Stimulated activated CD4-positive, alpha-beta T cell treated with anti-CD3 and anti-CD28 coated beads, Interleukin-12 subunit alpha, Interleukin-12 subunit beta, amount 100 ng/mL, for 4 hours (primary cell): ENCODE data around the gene ENTPD6.

Source experiments
- DNase-seq: peaks from one replicate; pipeline ENCODE4 v3.0.0-alpha.2; 2020

ENTPD6 gene

DNA sequence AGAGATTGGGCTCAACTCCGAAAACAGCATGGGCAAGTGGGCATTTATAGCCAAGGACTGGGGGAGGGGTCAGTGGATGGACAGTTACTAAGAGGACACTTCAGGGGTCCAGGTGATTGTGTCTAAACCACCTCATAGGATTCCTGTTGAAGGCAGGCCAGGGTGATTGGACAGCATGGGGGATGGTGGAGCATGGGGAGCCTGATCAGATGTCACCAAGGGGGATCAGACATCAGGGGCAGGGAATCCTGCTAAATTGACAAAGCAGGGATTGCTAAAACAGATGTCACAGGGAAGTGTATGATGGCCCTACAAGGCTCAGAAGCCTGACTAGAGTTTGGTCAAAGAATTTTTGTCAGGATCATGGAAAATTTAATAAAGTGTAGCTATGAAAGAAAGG is 49.9 kb downstream of the ENTPD6 start:
- DNase-seq = no peak

DNA sequence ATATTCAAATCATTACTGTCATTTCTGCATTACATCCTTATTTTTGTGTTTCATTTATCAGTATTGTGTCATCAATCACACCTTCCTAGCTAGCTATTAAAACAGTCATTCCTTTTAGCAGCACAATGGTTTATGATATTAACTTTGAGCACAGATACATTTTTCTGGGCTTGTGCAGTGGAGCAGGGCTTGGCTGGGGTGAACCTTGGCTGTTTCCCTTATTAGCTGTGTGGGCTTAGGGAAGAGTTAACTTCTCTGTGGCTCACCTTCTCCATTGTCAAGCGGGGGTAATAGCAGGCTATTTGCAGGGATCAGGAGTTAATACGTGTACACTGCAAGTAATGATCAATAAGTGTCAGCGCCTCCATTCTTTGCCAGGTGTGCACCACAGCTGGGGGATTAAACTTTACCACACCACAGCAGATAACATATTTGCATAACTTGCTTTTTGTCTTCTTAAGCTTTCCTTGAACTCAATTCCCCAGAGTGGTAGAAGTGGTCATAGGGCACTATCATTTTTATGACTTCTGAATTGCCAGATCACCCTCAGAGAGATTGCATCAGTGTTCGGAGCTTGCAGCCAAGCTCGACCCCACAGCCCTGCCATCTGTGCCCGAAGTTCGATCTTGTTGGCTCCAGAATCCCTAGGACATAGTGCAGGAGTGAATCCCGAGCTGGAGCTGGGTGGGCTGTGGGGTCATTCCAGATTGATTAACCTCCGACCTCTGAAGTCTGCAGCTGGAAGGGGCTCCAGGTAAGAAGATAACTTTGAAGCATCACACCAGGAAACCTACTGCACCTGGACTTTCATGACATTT is 50.9 kb downstream of the ENTPD6 start:
- DNase-seq = no peak

DNA sequence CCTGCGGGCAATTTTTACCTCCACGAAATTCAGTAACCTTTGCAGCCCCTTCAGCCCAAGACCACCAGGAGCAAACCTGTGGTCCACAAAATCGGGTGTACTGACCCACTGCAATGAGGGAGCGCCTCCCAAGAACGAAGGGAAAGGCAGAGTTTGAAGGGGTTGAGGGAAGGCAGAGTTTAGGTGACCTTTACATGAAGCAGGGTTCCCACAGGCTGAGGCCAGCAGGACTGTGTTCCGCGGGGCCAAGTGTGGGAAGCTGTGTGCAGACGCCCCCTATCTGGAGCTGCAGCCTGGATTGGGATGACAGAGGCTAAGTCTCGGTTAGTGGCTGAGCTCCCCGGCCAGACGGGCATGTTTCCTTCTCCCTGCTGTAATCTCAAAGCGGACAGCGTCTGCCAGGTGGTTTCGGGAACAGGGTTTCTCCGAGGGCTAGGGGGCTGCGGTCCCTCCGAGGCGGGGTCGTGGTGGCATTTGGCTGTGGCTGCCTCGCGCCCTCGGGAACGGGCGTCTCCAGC is 51.5 kb downstream of the ENTPD6 start:
- peak; percentile 17 for DNase-seq

DNA sequence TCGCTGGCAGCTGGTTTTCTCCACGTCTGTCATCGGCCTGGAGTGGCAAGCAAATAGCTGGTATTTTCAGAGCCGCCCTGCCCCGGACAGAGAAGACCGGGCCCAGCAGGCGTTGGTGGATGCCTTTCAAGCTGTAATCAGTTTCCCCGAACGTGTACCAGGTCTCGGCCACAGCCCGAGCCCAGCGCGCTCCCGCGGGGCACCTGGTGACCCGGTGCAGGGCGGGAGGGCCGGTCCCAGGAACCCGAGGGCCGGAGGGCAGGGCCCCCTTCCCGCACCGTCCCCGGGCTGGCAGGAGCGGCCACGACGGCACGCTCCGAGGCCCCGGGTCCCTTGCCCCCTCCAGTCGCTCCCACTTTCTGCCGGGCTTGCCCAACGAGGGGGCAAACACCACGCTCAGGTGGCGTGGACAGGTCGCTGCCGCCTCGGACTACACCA is 52.0 kb downstream of the ENTPD6 start:
- no peak for DNase-seq

DNA sequence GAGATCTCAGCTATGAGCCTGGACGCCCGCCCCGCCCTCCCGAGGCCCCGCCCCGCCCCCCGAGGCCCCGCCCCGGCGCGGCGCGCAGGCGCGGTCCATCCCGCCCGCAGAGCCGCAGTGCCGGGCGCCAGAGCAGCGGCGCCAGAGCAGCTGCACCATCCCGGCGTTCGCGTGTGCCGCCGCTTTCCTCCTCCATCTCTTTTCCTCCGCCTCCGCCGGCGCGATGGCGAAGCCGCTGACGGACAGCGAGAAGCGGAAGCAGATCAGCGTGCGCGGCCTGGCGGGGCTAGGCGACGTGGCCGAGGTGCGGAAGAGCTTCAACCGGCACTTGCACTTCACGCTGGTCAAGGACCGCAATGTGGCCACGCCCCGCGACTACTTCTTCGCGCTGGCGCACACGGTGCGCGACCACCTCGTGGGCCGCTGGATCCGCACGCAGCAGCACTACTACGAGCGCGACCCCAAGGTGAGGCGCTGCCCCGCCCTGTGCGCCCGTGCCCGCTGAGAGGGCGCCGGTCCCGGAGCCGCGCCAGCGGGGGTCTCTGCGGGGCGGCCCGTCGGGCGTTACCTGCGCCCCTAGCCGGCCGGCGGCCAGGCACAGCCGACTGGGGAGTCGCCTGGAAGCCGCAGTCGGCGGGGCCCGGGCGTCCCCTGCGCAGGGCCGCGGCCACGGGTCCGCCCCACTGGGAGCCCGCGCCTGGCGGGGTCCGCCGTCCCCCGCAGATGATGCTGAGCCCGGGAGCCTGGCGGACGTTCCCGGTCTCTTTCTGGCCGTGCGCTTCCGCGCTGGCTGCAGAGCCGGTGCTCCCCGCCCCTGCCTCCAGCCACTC is 52.7 kb downstream of the ENTPD6 start, which contains the start of gene PYGB:
PYGB (plus strand) TSS at position 130 of the 830 bp plus-strand sequence; CDS start at position 224, 94 bp downstream.
- DNase-seq = peak; percentile 73

DNA sequence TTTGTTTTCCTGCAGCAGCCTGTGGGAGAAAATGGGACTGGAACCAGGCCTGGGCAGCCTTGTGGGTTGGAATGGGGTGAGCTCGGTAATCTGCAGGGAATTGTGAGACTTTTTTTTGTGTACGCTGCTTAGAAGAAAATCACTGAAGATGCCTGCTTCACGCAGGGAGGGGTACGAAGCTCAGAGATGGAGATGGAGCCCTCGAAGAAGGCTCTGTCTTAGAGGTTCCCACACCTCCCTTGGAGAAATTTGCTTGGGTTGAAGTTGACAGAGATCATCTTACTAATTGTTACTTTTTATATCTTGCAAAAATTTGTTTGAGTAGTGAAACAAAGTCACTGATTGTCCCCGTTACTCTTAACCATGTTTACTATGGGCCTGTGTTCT is 53.3 kb downstream of the ENTPD6 start:
- DNase-seq = no peak

DNA sequence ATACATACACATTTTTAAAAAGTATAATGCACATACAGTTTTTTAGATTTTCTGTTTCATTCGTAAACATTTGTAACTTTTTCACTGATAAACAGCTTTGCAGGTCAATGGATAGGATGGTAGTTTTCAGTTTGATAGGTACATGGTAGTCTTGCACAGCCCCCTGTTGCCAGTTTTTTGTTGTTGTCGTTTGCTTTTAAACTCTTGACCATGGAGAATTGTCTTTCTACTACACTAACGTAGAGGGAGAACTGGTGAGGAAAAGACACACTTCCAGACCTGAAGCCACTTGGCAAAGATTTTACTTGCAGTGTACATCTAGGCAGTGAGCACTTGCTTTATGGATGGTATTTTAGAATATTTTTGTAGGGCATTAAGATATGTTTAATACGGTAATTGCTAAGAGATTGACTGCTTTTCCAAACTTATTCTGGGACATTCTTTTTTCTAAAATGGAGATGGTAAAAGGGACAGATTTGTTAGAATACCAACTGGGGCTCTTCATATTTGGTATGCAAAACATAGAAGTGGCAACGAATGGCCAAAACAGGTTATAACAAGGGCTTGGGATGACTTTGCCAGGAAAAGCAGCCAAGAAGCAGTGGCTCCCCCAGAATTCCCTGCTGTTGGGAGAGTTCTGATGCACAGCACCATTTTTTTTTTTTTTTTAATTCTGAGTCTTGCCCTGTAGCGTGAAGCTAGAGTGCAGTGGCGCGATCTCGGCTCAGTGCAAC is 53.9 kb downstream of the ENTPD6 start:
- DNase-seq = no peak

DNA sequence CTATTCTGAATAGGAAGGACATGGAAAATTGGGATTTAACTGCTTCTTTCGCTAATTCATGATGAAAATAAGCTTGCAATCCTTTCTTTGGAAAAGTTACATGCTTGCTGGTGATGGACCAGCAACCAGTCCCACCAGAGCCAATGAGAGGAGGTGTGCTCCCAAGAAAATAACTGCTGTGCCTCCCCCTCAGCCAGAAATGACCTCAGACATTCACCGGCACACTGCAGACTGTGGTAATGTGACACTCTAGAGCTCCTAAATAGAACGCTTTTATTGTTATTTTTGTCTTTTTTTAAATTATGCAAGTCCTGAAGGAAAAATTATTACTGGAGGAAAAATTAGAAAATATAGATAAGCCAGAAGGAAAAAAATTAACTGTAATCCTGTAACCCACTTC is 55.0 kb downstream of the ENTPD6 start:
- no peak for DNase-seq

DNA sequence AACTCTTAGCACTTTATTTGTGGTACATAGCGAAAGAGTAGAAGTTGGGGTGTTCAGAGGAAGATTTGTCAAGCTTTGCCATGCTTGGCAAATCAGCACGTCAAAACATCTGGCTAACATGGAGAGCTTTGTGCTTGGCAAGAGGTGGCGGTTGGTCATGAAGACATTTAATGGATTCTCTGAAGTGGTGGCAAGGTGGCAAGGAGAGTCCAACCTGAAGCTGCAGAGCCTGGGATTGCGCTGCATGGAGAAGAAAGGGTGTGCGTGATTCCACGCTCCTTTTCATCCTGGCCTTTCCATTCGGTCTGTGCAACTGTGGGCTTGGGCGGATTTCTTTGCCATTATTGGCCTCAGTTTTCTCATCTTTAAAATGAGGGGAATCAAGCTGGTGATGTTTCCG is 55.5 kb downstream of the ENTPD6 start:
- no peak for DNase-seq

DNA sequence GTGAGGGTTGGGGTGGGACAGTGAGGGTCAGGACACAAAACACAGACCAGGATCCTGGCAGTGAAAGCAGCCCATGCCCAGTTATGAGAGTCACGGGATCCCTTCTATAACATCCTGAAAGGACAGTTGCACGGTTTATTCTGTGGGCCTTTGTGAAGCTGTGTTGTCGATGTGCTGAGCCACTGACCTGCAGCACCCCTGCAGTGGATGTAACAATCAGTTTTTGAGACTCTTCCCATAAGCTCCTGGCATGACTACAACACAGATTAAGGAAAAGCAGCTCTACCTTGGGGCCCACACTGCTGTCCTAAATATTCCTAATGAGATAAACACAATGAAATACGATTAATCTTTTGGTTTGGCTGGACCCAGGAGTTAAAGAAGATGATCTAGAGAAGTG is 56.0 kb downstream of the ENTPD6 start:
- no peak for DNase-seq

DNA sequence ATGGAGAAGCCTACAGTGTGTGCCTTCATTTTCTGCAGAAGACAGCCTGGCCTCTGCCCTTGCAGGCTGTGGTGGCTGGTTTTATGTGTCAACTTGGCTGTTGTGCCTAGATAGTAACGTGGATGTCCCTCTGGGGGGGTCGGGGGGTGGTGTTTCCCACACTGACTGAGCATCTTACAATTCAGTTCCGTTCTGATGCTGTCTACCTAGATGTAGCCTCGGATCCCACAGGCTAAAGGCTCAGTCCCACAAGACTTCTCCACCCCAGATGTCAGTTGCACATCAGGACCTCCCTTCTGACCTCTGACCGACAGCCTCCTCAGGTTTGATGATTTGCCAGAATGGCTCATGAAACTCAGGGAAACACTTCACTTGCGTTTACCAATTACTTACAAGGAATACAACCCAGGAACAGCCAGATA is 56.7 kb downstream of the ENTPD6 start:
- DNase-seq = no peak

DNA sequence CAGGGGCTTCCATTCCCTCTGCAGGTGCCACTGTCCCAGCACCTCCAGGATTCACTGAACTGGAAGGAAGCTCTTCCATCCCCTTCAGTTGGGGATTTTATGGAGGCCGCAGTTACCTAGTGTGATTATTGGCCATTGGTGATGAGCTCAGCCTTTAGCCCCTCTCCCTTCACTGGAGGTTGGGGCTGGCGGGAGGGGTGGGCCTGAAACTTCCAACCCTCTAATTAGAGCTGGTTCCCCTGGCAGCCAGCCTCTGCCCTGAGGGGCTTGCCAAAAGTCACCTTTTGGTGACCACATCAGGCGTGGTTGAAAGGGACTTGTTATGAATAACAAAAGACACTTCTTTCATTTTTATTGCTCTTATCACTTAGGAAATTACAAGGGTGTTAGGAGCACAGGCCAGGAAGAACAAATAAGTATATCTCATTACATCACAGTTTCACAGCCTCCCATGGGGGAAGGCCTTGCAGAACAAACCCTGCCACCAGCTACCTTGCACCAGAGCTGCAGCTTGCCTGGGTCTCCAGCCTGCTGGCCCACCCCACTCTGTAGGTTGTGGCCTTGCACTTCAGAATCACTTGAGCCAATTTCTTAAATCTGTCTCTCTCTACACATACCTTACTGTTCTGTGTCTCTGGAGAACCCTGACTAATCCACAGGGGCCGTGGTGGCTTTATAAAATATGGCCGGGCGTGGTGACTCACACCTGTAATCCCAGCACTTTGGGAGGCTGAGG is 57.3 kb downstream of the ENTPD6 start:
- DNase-seq = no peak

DNA sequence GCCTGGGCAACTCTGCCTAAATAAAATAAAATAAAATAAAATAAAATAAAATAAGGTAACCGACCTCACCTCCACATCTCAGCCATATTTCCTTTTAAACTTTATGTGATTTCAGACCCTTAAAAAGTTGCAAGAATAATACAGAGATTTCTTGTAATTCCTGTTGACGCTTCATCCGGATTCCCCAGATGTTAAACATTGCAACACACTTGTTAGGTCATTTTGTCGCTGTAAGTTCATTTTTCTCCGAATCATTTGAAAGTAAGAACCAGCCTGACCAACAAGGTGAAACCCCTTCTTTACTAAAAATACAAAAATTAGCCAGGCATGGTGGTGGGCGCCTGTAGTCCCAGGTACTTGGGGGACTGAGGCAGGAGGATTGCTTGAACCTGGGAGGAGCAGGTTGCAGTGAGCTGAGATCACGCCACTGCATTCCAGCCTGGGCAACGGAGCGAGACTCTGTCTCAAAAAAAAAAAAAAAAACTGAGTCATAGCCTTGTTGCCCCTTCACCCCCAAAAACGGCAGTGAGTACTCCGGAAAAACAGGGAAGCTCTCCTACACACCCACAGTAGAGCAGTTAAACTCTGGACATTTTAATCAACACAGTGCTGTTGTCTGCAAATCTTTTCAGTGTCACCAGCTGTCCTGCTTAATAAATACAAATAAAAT is 58.2 kb downstream of the ENTPD6 start:
- DNase-seq = no peak

DNA sequence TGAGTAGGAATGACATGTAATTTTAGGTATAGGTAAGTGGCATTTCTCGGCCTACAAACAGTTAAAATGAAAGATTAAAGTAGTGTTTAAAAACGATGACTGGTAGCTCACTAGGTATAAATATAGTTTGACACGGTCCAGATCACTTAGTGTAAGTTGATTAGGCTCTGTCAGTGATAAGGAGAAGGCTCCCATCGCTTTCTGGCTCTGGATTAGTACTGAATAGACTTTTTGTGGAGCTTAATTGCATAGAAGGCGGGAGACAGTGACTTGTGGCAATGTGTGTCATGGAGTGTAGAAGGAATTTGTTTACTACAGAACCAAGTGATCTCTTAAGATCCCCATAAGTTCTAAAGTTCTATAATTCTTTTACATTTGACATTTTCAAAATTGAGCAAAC is 59.1 kb downstream of the ENTPD6 start:
- no peak for DNase-seq

DNA sequence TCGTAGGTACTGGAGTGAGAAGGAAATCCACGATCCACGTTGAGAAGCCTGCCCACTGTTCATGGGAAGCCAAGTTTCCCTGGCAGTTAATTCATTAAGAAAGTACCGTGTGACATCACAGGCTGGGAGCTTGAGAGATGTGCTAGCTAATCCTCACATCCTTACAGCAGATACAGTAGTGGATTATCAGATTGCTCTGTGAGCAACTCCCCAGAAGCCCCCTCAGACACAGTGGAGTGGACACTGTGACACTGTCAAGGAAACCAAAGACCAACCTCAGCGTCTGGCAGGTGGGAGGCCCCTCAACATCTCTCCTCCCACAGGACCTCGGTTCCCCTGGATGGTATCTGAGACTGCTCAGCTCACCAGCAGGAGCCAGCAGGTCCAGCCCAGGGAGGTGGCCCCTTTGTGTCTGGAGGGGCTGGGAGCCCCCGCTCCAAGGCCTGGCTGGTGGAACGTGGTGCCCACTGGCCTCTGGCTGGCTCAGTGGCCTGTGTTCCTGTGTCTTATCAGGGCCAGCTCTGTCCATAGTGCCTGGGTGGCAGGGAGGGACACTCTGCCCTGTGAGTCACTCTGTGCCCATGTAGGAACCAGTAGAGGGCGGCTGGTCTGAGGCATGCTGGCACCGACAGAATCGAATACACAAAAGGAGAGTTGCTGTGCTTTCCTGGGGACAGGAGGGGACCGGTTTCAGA is 59.6 kb downstream of the ENTPD6 start:
- no peak for DNase-seq

DNA sequence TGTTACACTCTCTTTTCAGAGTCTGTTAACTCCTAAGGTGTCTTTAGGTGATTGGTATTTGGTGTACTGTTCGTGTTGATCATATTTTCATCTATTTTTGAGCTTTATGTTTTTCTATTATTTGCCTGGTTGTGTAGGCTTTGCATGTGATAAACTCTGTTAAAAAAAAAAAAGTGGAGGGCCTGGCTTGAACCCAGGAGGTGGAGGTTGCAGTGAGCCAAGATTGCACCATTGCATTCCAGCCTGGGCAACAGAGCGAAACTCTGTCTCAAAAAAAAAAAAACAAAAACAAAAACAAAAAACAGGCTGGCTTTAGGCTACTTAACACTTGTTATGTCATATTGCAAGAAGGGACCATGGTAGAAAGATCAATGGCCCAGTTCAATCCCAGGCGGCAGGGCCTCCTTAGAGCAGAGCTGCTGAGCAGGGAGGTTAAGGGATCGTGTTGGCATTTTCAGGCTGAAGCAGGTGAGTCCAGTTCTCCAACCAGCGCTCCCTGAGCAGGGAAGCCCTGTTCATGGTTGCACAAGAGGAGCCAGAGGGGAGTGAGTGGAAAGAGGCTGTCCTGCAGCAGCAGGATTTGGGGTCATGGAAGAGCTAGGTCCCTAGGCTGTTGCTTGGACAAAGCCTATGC is 60.8 kb downstream of the ENTPD6 start:
- no peak for DNase-seq

DNA sequence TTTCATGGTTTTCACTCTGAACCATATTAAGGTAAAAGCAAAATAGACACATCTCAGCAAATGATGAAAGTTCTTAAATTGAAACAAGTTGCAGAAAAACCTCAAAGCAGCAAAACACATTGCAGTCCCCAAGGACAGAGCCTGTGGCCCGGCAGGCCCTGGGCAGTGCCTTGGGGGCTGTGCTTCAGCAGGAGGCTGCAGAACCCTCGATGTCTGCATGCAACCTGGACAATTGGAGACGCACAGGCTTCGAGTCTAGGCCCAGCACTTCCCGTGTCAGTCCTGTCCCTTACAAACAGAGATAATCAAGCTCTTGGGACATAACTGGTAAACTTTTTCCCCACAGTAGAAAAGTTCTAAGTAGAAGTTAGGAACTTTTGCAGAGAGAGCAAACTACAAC is 61.6 kb downstream of the ENTPD6 start:
- DNase-seq = no peak

DNA sequence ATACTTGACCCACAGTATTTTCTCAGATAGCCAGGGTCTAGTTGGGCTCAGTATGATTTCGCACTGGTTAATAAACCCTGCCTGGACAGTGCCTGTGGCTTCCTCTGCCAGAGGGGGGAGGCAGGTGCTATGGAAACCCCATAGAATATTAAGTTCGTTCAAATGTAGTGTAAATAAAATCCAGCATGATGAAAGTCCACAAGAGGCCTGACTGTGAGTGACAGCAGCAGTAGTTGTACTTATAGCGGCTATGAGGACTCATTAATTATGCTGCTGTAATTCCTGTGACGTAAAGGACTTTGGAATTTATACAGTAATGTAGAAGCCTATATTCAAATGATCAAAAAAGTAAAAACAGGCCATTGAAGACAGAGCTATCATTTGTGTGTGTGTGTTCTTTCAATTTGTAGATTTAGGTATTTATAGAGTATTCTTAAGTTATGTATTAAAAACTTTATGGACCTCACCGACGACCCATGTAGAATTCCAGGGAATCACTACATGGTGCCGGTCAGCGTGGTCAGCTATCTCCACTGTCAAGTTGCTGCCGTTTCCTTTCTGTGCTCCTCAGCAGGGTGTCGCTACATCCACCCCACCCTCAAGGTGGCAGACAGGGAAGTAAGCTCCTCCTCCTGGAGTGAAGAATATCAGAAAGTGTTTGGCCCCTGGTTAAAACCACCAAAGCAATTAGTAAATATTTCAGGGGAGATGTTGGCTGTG is 62.4 kb downstream of the ENTPD6 start:
- no peak for DNase-seq

DNA sequence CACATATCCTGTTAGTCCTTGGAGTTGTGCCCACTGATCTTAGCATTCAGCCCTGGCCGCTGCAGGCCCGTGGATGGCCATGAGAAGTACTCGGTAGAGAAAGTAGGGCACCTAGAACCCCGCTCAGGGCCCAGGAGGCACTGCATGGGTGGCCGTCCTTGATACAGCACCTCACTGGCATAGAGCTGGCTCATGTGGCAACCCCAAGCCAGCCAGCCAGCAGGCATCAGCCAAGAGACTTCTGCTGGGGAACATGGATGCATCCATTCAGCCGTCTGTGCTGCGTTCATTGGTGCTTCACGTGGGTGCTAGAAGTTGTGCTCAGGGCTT is 62.9 kb downstream of the ENTPD6 start:
- DNase-seq = no peak

DNA sequence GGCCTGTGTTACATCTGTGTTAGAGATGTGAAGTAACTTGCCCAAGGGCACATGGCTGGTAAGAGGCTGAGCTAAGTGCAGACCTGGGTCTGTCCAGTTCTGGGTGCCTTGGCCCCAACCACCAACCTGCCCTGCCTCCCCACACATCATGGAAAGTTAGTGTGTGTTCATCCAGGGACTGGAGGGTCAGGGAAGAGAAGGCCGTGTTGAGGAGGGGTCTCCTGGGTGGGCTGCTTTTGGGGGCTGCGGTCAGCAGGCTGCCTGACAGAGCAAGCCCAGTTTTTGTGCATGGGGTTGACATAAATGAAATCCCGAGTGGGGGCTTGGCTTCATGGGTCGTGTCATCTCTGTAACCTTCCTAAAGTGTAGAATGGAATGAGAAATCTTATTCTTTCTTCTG is 63.3 kb downstream of the ENTPD6 start:
- no peak for DNase-seq
